Activated effector memory CD4-positive, alpha-beta T cell treated with anti-CD3 and anti-CD28 coated beads, Interleukin-2, amount 50 U/mL, for 16 hours (primary cell): Measurements from ENCODE around the gene DCHS1.
"Not testable (repeated sequence)": the region's sequence is repeated elsewhere in the genome, so short reads cannot be mapped to it uniquely, and the experiment has no call there.

Experiments used
- DNase-seq: peaks from one replicate; pipeline ENCODE4 v3.0.0-alpha.2; 2020

The DCHS1 gene

GRCh38 chr11:6655790-6656583 lies at the start of gene DCHS1:
TSS of gene DCHS1 (minus strand) at chr11:6655809. CDS start at chr11:6641613, 14,196 bp downstream.
- DNase-seq: no peak

DNA sequence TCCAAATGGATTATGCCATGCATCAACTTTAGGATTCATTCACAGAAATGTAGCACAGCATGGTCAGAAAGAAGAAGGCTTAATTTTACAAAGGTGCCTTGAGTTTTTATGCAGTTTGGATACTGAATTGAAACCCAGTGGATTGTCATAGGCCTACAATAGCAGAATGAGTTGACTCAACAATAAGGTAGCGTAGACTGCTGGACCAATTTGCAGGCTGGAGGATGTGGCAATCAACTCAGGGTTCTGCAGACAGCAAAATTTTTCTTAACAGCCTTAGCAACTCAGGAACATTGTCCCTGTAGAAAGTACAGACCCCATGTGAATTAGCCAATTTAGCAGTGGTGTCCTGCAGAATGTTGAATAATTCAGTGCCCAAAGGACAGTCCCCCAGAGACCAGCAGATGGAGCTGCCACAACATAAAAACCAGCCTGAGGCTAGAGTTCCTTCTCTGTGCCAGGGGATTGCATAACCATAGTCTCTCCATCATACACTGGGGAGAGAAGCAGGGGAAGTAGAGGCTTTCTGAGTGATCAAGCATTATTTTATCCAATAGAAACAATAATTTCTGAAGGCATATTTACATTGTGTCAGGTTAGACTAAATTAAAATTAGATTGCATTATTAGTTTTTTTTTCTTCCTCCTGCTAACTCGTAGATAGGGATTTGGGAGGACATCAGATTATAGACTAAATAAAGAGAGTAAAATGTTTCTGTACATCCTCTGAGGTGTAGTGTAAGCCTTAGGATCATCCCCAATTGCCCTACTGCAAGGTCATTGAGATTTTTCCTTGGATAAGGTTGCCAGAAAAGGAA lies 47.8 kb upstream of the DCHS1 start:
- no peak for DNase-seq

- DNase-seq: not testable (repeated sequence)
Observed at GRCh38 chr11:6701955-6702354, 46.3 kb upstream of the DCHS1 start.

GRCh38 chr11:6695377-6695776 lies 39.8 kb upstream of the DCHS1 start:
- DNase-seq: no peak

- no peak for DNase-seq
Observed at GRCh38 chr11:6694229-6694535, 38.6 kb upstream of the DCHS1 start.

DNA sequence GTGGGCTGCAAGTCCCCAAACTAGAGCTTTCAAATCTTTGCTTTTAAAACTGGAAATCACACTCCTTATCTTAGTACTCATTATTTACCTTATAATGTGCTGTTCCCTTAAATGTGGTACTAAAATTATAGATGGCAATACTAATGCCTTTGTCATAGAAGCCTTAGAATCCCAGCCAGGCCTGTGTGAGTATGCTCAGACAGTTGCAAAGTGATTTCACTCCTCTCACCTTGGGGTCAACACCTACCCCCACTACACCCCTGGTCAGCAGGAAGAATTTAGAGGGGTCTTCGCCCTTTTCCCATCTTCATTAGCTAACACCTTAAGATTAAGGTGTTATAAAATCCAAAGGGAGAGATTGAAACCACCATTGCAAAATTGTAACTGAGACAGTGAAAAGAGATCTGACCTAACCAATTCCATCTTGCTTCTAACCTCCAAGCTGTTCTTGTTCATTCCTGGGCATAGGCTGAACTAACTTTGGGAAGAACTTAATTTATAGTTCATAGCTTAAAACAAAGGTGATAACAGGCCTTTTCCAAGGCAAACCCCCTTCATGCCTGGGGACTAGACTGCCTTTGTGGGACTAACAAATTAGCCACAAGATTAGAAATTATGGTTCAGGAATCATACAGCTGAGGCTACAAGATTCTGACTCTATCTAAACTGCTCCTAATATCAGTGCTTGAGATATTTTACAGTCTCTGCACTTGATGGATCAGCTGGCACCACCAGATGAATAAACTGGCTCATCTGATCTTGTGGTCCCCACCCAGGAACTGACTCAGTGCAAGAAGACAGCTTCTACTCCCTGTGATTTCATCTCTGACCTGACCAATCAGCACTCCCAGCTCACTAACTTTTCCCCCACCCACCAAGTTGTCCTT lies 38.0 kb upstream of the DCHS1 start:
- DNase-seq: peak; percentile 79

DNA sequence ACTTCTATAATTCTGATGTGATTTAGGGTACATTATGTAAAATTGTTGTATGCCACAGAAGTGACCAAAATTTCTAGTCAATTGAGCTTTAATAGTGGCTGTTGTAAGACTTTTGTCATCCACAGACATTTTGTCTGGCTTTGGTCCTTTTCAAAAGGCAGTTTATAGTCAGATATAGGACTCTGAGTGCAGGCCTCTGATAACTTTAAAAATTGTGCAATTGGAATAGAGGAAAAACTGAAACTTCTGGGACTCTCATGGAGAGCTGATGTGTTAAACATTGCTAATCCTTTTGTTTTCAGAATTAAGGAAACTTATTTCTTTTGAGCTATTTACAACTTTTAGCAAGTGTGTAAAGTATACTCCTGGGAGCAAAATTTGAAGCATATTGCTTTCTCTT lies 36.5 kb upstream of the DCHS1 start:
- no peak for DNase-seq

- not testable (repeated sequence) for DNase-seq
Observed at GRCh38 chr11:6690431-6691132, 35.0 kb upstream of the DCHS1 start.

DNA sequence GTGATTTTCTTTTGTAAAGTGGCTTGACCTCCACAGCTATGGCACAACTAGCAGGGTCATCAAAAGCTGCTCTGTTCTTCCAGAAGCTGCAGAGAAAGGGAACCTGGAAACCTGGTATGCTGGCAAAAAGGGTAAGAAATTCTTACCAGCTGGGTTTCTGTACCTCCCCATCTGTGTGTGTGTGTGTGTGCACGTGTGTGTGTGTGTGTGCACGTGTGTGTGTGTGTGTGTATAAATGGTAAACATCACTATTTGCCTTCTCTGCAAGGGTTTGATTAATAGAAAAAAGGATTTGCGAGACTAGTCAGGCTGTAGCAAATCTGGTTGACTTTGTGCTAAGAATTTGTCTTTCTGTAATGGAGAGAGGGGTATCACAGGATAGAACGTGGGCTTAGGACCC lies 32.3 kb upstream of the DCHS1 start:
- DNase-seq: no peak

DNA sequence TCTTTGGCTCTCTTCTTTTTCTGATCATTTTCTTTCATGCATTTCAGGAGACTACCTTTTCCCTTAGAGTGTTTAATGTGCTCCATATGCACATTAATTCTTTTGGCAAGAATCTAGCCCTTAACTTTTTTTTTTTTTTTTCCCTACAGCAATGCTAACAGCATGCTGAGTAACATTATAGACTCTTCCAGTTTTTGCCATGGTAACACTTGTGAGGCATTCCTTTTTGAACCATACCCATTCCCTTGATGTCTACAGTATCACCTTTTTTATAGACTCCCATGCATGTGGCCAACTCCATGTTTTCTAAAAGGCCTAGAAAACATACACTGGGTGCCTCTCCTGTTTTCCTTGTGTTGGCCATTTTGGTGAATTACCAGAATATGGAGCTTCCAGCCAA lies 30.4 kb upstream of the DCHS1 start:
- DNase-seq: no peak

DNA sequence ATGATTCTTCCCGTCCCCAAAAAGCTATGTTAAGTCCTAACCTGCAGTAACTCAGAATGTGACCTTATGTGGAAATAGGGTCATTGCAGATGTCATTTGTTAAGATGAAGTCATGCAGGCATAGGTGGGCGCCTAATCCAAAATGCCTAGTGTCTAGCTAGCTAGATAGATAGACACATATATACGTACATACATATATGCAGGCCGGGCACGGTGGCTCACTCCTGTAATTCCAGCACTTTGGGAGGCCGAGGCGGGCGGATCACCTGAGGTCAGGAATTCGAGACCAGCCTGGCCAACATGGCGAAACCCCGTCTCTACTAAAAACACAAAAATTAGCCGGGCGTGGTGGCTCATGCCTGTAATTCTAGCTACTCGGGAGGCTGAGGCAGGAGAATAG lies 28.5 kb upstream of the DCHS1 start:
- DNase-seq: not testable (repeated sequence)

GRCh38 chr11:6682936-6683861 lies 27.6 kb upstream of the DCHS1 start, which contains the start of gene MRPL17:
TSS of gene MRPL17 (minus strand) at chr11:6683340. CDS start at chr11:6683296, 44 bp downstream.
- DNase-seq: peak; percentile 99

- peak; percentile 61 for DNase-seq
Observed at GRCh38 chr11:6682591-6682935, 27.0 kb upstream of the DCHS1 start.

- DNase-seq: no peak
Observed at GRCh38 chr11:6681949-6682348, 26.3 kb upstream of the DCHS1 start.

DNA sequence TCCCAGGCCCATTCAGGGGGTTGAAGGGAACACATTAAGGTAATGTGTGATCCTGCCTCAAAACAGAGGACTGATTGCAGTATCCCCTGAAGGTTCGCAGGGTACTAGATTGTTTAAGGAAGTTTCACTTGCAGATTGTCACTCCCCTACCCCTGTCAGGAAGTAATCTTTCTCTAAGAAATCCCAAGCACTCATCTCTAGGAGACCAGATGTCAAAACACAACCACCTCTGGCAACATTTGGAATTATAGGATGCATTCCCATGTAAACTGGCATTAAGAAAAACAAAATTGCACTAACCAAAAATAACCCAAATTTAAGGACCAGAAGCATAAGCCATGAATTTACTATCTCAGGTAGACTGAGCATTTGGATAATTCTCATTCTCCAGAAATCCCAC lies 25.9 kb upstream of the DCHS1 start:
- no peak for DNase-seq

GRCh38 chr11:6677018-6677417 lies 21.4 kb upstream of the DCHS1 start:
- DNase-seq: no peak

GRCh38 chr11:6674862-6675261 lies 19.3 kb upstream of the DCHS1 start:
- no peak for DNase-seq

DNA sequence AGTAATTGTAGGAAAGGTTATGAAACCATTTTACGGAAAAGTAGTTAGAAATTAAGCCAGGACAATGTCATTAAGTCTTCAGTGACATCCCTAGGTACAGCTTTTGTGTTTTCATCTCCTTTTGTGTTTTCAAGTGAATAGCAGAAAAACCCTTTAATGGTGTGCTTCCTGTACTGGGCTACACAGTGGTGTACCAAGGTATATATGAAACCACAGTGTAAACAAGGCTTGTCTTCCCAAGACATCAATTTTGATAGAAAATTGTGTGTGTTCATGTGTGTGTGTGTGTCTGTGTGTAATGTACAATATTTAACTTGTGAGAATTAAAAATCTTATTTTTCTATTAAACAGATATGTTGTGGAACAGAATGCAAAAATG lies 18.6 kb upstream of the DCHS1 start:
- DNase-seq: no peak

- DNase-seq: no peak
Observed at GRCh38 chr11:6673523-6674218, 18.1 kb upstream of the DCHS1 start.

GRCh38 chr11:6671991-6672390 lies 16.4 kb upstream of the DCHS1 start:
- DNase-seq: no peak
